HepG2 (cell line): ENCODE results near the gene STRA6. TPM values are rescaled to one million over a fixed set of nuclear protein-coding genes. Genes with fewer than 3 reads are reported as not detected.

Source experiments
- ATAC-seq: fragments of 200-7000 bp; cut with Tn5 transposase; 3 replicates; pipeline ENCODE4 v1.9.1; 2020; ENCODE audit warnings: mild to moderate bottlenecking, moderate library complexity
- BruUV-seq: library from RNA; stranded (reverse); fragments of 400-500 nt; replicated peaks from 2 replicates; lab custom pipeline; 2021; lab: Mats Ljungman, UMichigan
- CTCF ChIA-PET: fragments of 300-600 bp; formaldehyde crosslinking; extraction: SDS; loops from one replicate; lab custom pipeline; 2021; ENCODE audit warnings: low total read pairs, inconsistent platforms, low intra/inter-chr PET ratio; lab: Yijun Ruan, JAX
- POLR2A ChIA-PET: fragments of 350-600 bp; sonication (Branson Sonifier 250); formaldehyde crosslinking; loops from one replicate; lab custom pipeline; 2020; ENCODE audit warnings: antibody characterized with exemption, inconsistent platforms; lab: Yijun Ruan, JAX
- DNase-seq: peaks from one replicate; pipeline ENCODE4 v3.0.0-alpha.2; 2015; ENCODE audit warnings: low spot score
- FAIRE-seq: peaks from 3 replicates; lab custom pipeline; 2011; peaks lifted over from hg19 to GRCh38; lab: Jason Lieb, UNC
- H2AFZ ChIP-seq: one replicate; pipeline ENCODE4 v1.6.1; 2011; ENCODE audit warnings: low read length, inconsistent platforms
- H3K27ac ChIP-seq: fragments of 300-600 bp; 3 replicates; pipeline ENCODE4 v1.8.0; 2011; ENCODE audit warnings: mixed run types, mild to moderate bottlenecking, mixed read lengths, low read length, inconsistent platforms; ENCODE audit not compliant: insufficient read depth; ENCODE audit errors: extremely low read length
- H3K27me3 ChIP-seq, 2 experiments: fragments of 200-600 bp in 1 of 2; 2 replicates in 1 of 2; 3 replicates in 1 of 2; pipeline versions ENCODE4 v1.6.0 to v1.8.0; 2011; ENCODE audit warnings: low read length in 2 of 2, mild to moderate bottlenecking in 2 of 2, moderate library complexity in 2 of 2, inconsistent platforms in 1 of 2; ENCODE audit not compliant: insufficient read depth in 2 of 2, control insufficient read depth in 1 of 2
- H3K36me3 ChIP-seq, 2 experiments: fragments of 200-600 bp in 1 of 2; replicated peaks in 1 of 2; 2 replicates in 1 of 2; 3 replicates in 1 of 2; pipeline versions ENCODE4 v1.5.1 to v1.8.0; 2011; ENCODE audit warnings: low read length in 2 of 2, inconsistent platforms in 1 of 2; ENCODE audit not compliant: insufficient read depth in 2 of 2, control insufficient read depth in 1 of 2
- H3K4me1 ChIP-seq: 2 replicates; pipeline ENCODE4 v1.5.1; 2012; ENCODE audit warnings: low read length, inconsistent platforms; ENCODE audit not compliant: insufficient read depth
- H3K4me2 ChIP-seq: 2 replicates; pipeline ENCODE4 v1.6.0; 2011; ENCODE audit warnings: low read depth, low read length, inconsistent platforms
- H3K4me3 ChIP-seq, 3 experiments: fragments of 200-600 bp in 1 of 3; sonication (generic), shearing (Covaris generic) in 1 of 3; replicated peaks in 1 of 3; 2 replicates each; pipeline ENCODE4 v1.5.1; 2011 to 2016; ENCODE audit warnings: low read length in 3 of 3, inconsistent platforms in 2 of 3, low read depth in 2 of 3, mild to moderate bottlenecking in 2 of 3, control low read depth in 1 of 3, mixed read lengths in 1 of 3; ENCODE audit not compliant: insufficient read depth in 1 of 3
- H3K79me2 ChIP-seq: one replicate; pipeline ENCODE4 v1.6.1; 2011; ENCODE audit warnings: low read length, inconsistent platforms; ENCODE audit not compliant: insufficient read depth
- H3K9ac ChIP-seq: 2 replicates; pipeline ENCODE4 v1.6.0; 2011; ENCODE audit warnings: mild to moderate bottlenecking, low read depth, low read length, inconsistent platforms; ENCODE audit not compliant: insufficient read depth
- H3K9me3 ChIP-seq: 2 replicates; pipeline ENCODE4 v1.5.1; 2012; ENCODE audit warnings: mild to moderate bottlenecking, low read length
- H4K20me1 ChIP-seq: 2 replicates; pipeline ENCODE4 v1.6.0; 2011; ENCODE audit warnings: inconsistent platforms, mild to moderate bottlenecking, low read length, moderate library complexity; ENCODE audit not compliant: insufficient read depth
- EP300 ChIP-seq, 3 experiments: sonication (generic) in 1 of 3; formaldehyde crosslinking in 1 of 3; IDR thresholded peaks; 2 replicates each; pipeline versions ENCODE4 v1.5.1 to v1.6.1; 2011 to 2020; ENCODE audit warnings: low read depth in 2 of 3, low read length in 2 of 3, borderline replicate concordance in 1 of 3, improper control_type of control experiment in 1 of 3, mild to moderate bottlenecking in 1 of 3, missing genetic modification reagents in 1 of 3, moderate library complexity in 1 of 3
- HNRNPK ChIP-seq: fragments of 200-400 bp; formaldehyde crosslinking; IDR thresholded peaks from 2 replicates; pipeline ENCODE4 v1.6.1; 2018; ENCODE audit warnings: low read length, low read depth, moderate library complexity, mild to moderate bottlenecking; ENCODE audit not compliant: poor library complexity, severe bottlenecking
- KLF9 ChIP-seq: IDR thresholded peaks from 2 replicates; pipeline ENCODE4 v1.6.1; 2016; ENCODE audit warnings: low read depth
- MAF1 ChIP-seq: sonication (generic); formaldehyde crosslinking; IDR thresholded peaks from 2 replicates; pipeline ENCODE4 v1.5.0; 2020; ENCODE audit warnings: missing genetic modification reagents, borderline replicate concordance
- NFKB2 ChIP-seq: sonication (generic); formaldehyde crosslinking; IDR thresholded peaks from 2 replicates; pipeline ENCODE4 v1.4.0; 2020; ENCODE audit warnings: missing genetic modification reagents, borderline replicate concordance
- REL ChIP-seq: sonication (generic); formaldehyde crosslinking; conservative IDR thresholded peaks from 2 replicates; pipeline ENCODE4 v1.8.0; 2022; ENCODE audit warnings: mild to moderate bottlenecking, missing genetic modification reagents, moderate library complexity
- REXO4 ChIP-seq: sonication (generic); formaldehyde crosslinking; IDR thresholded peaks from 2 replicates; pipeline ENCODE4 v1.8.0; 2022; ENCODE audit warnings: missing genetic modification reagents, mild to moderate bottlenecking, borderline replicate concordance
- ZMYM2 ChIP-seq: sonication (generic); formaldehyde crosslinking; IDR thresholded peaks from 2 replicates; pipeline ENCODE4 v1.8.0; 2022; ENCODE audit warnings: mild to moderate bottlenecking, missing genetic modification reagents
- ZMYM3 ChIP-seq: sonication (generic); formaldehyde crosslinking; IDR thresholded peaks from 2 replicates; pipeline ENCODE4 v1.5.1; 2020; ENCODE audit warnings: mild to moderate bottlenecking, missing genetic modification reagents
- ZNF160 ChIP-seq: sonication (generic); formaldehyde crosslinking; IDR thresholded peaks from 2 replicates; pipeline ENCODE4 v1.8.0; 2022; ENCODE audit warnings: mild to moderate bottlenecking, inconsistent platforms, missing genetic modification reagents
- ZNF17 ChIP-seq: sonication (generic); formaldehyde crosslinking; IDR thresholded peaks from 2 replicates; pipeline ENCODE4 v1.5.0; 2020; ENCODE audit warnings: mild to moderate bottlenecking, missing genetic modification reagents
- ZNF251 ChIP-seq: sonication (generic); formaldehyde crosslinking; IDR thresholded peaks from 2 replicates; pipeline ENCODE4 v1.9.0; 2021; ENCODE audit warnings: mild to moderate bottlenecking, missing genetic modification reagents
- ZNF558 ChIP-seq: sonication (generic); formaldehyde crosslinking; IDR thresholded peaks from 2 replicates; pipeline ENCODE4 v1.9.0; 2022; ENCODE audit warnings: mild to moderate bottlenecking, missing genetic modification reagents, borderline replicate concordance
- WGBS: methylation state at CpG from one replicate; pipeline ENCODE4 v1.1.6; 2017; ENCODE audit warnings: low lambda C conversion rate; 5-methylcytosine and 5-hydroxymethylcytosine counted together
- in situ Hi-C: cut with HindIII; loops from 2 replicates; pipeline ENCODE4 v1.10.0; 2017; ENCODE audit warnings: low pct_unique_long_range_greater_than_20kb; ENCODE audit not compliant: extremely low pct_ligation_motif_present
- intact Hi-C: fragments of 100-400 bp; cut with micrococcal nuclease; formaldehyde crosslinking; loops from one replicate; pipeline ENCODE4 v1.10.0; 2022; ENCODE audit not compliant: unreplicated experiment
- polyA plus RNA-seq, 8 experiments: library from polyadenylated mRNA; depleted of rRNA in 3 of 8; stranded (reverse) in 7 of 8; unstranded in 1 of 8; fragments of >200 nt; fragmentation: Illumina TruSeq in 4 of 8; extraction: Trizol in 4 of 8; gene quantifications; 2 replicates each; pipeline versions ENCODE4 v1.2.1 to v1.2.3, GENCODE V29; 2011 to 2016; ENCODE audit warnings: low read depth in 4 of 8, missing spikeins in 1 of 8, mixed read lengths in 1 of 8; ENCODE audit not compliant: insufficient read depth in 1 of 8
- total RNA-seq, 5 experiments: library from RNA; depleted of rRNA; stranded (reverse); fragments of >200 nt; fragmentation: Illumina TruSeq; extraction: Trizol; gene quantifications; 2 replicates each; pipeline ENCODE4 v1.2.3, GENCODE V29; 2016; ENCODE audit warnings: low read depth in 1 of 5
- TF ChIP-seq, protein P1 (sequence below): sonication (generic); formaldehyde crosslinking; conservative IDR thresholded peaks from 2 replicates; pipeline ENCODE4 v1.4.0; 2020; ENCODE audit warnings: missing genetic modification reagents

STRA6 gene
- total and polyA plus RNA-seq, 2 of the 13 experiments (the other 11 are each of a cell fraction or from before 2014, with no cell fraction given) = 1.6 to 2.1 TPM

- TF ChIP-seq EP300 (IDR thresholded peaks at IDR 0.05; ENCODE audit: low read depth in 2 of 2, low read length in 2 of 2) = no peak
- no peak for TF ChIP-seq EP300 (CRISPR knock-in tag; IDR thresholded peaks at IDR 0.05; ENCODE audit: borderline replicate concordance)
- no peak for TF ChIP-seq NFKB2
- TF ChIP-seq, all 625 proteins: peak for 4
Measured at GRCh38 chr15:74242441-74243185, 40.0 kb upstream of the STRA6 start (continued).

- POLR2A ChIA-PET = no interaction called here
- TF ChIP-seq MAF1 (CRISPR knock-in tag) (no peak), ZNF558 (CRISPR knock-in tag) (no peak), ZNF251 (CRISPR knock-in tag) (no peak), ZMYM3 (no peak), HNRNPK (no peak), KLF9 (CRISPR knock-in tag) (no peak), ZMYM2 (no peak), ZNF160 (CRISPR knock-in tag) (no peak), REXO4 (no peak), REL (CRISPR knock-in tag) (no peak), ZNF17 (no peak)
- TF ChIP-seq, protein P1, sequence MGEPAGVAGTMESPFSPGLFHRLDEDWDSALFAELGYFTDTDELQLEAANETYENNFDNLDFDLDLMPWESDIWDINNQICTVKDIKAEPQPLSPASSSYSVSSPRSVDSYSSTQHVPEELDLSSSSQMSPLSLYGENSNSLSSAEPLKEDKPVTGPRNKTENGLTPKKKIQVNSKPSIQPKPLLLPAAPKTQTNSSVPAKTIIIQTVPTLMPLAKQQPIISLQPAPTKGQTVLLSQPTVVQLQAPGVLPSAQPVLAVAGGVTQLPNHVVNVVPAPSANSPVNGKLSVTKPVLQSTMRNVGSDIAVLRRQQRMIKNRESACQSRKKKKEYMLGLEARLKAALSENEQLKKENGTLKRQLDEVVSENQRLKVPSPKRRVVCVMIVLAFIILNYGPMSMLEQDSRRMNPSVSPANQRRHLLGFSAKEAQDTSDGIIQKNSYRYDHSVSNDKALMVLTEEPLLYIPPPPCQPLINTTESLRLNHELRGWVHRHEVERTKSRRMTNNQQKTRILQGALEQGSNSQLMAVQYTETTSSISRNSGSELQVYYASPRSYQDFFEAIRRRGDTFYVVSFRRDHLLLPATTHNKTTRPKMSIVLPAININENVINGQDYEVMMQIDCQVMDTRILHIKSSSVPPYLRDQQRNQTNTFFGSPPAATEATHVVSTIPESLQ (CRISPR knock-in tag) = no peak
- TF ChIP-seq, all 625 proteins: peak for 0
- no peak for ATAC-seq
- peaks cover 13% of the 10 kb centered on the region; the same call in 1 of the 2 replicates for H3K4me1 ChIP-seq
- in situ Hi-C loops = no loop called here
- no peak overlapping the region for H2AFZ ChIP-seq
- no peak overlapping the region for H3K4me3 ChIP-seq
- no peak overlapping the region for H3K9ac ChIP-seq
- no peak for DNase-seq
- H3K79me2 ChIP-seq = no peaks in the 10 kb centered on the region
- no peak overlapping the region for H3K4me2 ChIP-seq
- BruUV-seq = no TSS peak
- H3K36me3 ChIP-seq = no peaks in the 10 kb centered on the region
- no peak overlapping the region for H3K27ac ChIP-seq
- 12% methylated on average over 4 of the region's 4 CpGs for WGBS
- intact Hi-C loops = no loop called here
- no peaks in the 10 kb centered on the region for H4K20me1 ChIP-seq
- CTCF ChIA-PET = no interaction called here
- no peak for FAIRE-seq
- peaks cover 4 to 27% of the 10 kb centered on the region in 2 experiments for H3K27me3 ChIP-seq
- H3K9me3 ChIP-seq = no peaks in the 10 kb centered on the region
Measured at GRCh38 chr15:74240897-74241614, 38.5 kb upstream of the STRA6 start.
